GM06990 (cell line): ENCODE results near the gene COBLL1.

ENCODE experiments used
- DNase-seq: peaks from one replicate; pipeline ENCODE4 v3.0.0-alpha.2; 2011; ENCODE audit not compliant: insufficient read length; ENCODE audit errors: extremely low read depth
- H3K27me3 ChIP-seq: replicated peaks from 2 replicates; pipeline ENCODE4 v1.6.0; 2011; ENCODE audit warnings: low read length; ENCODE audit not compliant: control insufficient read depth, insufficient read depth
- H3K36me3 ChIP-seq: 2 replicates; pipeline ENCODE4 v1.5.1; 2011; ENCODE audit warnings: low read length; ENCODE audit not compliant: control insufficient read depth, insufficient read depth
- H3K4me3 ChIP-seq: replicated peaks from 2 replicates; pipeline ENCODE4 v1.5.1; 2011; ENCODE audit warnings: low read depth, mild to moderate bottlenecking, control low read depth, low read length
- CTCF ChIP-seq: IDR thresholded peaks from 2 replicates; pipeline ENCODE4 v1.5.1; 2011; ENCODE audit warnings: low read length, control low read depth, mild to moderate bottlenecking, inconsistent platforms; ENCODE audit not compliant: insufficient read depth, poor library complexity, severe bottlenecking

The COBLL1 gene

GRCh38 chr2:164843346-164843911, 1.8 kb upstream of the COBLL1 start:
- Histone ChIP-seq H3K4me3 (no peak overlapping the region), H3K27me3 (peaks cover 3% of the 10 kb centered on the region), H3K36me3 (no peaks in the 10 kb centered on the region)
- no peak for DNase-seq
- no peak for TF ChIP-seq CTCF

GRCh38 chr2:164842624-164842966, 972 bp upstream of the COBLL1 start:
- H3K27me3 ChIP-seq: peaks cover 3% of the 10 kb centered on the region
- TF ChIP-seq CTCF: no peak
- H3K4me3 ChIP-seq: no peak overlapping the region
- H3K36me3 ChIP-seq: no peaks in the 10 kb centered on the region
- DNase-seq: no peak

- Histone ChIP-seq H3K4me3 (peak overlapping the region; percentile 57), H3K27me3 (peaks cover 3% of the 10 kb centered on the region), H3K36me3 (no peaks in the 10 kb centered on the region)
- TF ChIP-seq CTCF: peak; percentile 2
- DNase-seq: peak; percentile 28
Measured at GRCh38 chr2:164840930-164841718, 499 bp downstream of the COBLL1 start.

GRCh38 chr2:164840458-164840929, 1.1 kb downstream of the COBLL1 start:
- Histone ChIP-seq H3K27me3 (peaks cover 3% of the 10 kb centered on the region), H3K4me3 (no peak overlapping the region), H3K36me3 (no peaks in the 10 kb centered on the region)
- peak; percentile 2 for DNase-seq
- no peak for TF ChIP-seq CTCF

- no peak for DNase-seq
- peaks cover 3% of the 10 kb centered on the region for H3K27me3 ChIP-seq
- no peaks in the 10 kb centered on the region for H3K36me3 ChIP-seq
- TF ChIP-seq CTCF: no peak
- H3K4me3 ChIP-seq: no peak overlapping the region
Measured at GRCh38 chr2:164839914-164840457, 1.6 kb downstream of the COBLL1 start.
